HPDE6-E6E7 (cell line): Measurements from ENCODE around the gene TEX12.
"Not testable (repeated sequence)": the region's sequence is repeated elsewhere in the genome, so short reads cannot be mapped to it uniquely, and the experiment has no call there.

Experiments used
- DNase-seq: peaks from one replicate; pipeline ENCODE4 v3.0.0; 2011; ENCODE audit warnings: missing footprints; ENCODE audit errors: extremely low spot score

TEX12 gene

DNA sequence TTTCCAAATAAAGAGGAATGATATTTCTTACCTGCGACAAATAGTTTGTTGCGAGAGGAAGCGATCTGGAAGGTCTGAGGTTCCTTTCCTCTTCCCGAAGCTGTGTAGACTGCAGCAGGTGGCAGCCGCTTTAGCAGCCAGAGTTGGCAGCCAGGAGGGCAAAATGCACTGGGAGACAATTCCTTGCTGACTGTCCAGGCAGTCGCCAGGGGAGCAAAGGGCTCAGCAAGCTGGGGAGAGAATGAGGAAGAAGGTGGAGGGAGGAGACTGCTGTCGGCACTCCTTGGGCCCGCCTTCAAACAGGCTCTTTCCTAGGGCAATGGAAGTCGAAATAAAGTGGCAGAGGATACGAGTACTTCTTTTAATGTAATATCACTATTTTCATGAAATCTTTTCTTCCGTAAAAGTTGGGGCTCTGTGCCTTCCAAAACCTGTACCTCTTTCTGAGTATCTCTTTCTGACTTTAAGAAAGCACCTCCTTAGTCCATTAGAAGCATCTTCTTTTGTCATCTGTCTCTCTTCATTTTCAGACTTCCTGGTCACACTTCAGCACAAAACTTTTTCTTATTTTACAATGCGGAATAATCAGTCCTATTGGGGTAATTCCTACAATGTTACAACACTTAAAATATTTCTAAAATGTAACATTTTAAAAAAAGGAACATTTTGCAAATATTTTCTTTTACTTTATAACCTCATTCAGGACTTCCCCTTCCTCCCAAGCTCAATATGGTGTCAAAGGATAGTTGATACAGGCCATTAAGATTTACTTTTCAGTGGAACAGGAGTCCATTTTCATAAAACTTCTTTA, 3.1 kb upstream of the TEX12 start, which contains the start of gene IL18:
TSS of gene IL18 (minus strand) at position 220 of the 811 bp plus-strand sequence. CDS start 9,041 bp downstream, outside the sequence.
- peak; percentile 69 for DNase-seq

DNA sequence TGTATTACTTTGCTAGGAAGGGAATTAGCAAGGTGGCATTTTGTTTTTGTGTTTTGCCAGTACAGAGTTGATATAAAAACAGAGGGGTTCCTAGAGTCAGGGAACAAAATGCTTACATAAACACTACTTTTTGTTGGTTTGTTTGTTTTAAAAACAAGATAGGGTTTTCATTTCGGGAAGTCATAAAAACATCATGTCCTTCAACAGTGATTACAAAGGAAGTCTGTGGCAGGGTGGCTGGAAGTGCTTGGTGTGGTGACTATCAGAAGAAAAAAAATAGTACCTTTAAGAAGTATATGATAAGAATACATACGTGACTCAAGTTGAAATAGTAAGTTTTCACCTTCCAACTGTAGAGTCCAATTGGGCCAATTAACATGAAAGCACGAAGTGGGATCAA, 2.1 kb upstream of the TEX12 start:
- no peak for DNase-seq

DNA sequence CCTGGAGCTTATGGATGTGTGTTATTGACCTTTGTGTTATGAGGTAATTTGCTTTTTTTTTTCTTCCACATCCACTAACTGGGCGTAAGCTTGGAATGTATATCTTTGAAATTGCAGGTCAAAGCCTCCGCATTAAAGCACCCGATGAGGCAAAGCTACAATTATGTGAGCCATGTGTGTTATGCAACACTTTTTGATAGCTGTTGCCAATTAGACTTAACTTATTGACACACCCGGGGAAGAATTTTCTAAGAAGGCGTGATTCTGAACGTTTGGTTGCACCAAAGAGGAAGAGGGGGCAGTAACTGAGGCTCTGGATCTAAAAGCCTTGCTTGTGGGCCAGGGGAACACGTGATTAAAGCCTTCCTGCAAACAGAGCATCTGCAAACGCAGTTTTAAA, 610 bp upstream of the TEX12 start:
- DNase-seq = peak; percentile 20

DNA sequence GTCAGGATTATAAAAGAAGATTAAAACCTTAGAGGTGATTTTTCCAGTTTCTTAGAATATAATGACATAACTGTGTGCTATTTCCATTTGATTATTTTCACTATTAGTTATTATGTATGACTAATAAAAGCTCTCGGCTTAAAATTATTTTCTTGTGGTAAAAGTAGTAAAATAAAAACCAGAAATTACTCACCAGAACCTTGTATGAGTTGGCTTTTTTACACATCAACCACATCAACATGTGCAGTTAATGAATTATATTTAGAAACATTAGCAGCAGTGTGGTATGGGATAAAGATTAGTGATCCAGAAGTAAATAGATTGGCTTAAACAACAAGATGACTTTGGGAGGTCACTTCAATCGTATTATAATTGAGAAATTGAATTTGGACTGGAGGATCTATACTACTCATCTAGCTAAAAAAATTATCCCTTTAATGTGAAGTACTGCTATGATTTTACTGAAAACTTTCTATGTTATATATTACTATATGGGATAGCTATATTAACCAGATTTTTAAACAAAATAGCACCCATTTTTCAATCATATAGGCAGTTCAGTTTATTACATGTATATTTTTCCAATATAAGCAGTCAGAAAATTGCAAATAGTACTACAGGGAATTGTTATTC, 5.3 kb downstream of the TEX12 start:
- no peak for DNase-seq

GRCh38 chr11:112173152-112173551, 6.0 kb downstream of the TEX12 start:
- no peak for DNase-seq

DNA sequence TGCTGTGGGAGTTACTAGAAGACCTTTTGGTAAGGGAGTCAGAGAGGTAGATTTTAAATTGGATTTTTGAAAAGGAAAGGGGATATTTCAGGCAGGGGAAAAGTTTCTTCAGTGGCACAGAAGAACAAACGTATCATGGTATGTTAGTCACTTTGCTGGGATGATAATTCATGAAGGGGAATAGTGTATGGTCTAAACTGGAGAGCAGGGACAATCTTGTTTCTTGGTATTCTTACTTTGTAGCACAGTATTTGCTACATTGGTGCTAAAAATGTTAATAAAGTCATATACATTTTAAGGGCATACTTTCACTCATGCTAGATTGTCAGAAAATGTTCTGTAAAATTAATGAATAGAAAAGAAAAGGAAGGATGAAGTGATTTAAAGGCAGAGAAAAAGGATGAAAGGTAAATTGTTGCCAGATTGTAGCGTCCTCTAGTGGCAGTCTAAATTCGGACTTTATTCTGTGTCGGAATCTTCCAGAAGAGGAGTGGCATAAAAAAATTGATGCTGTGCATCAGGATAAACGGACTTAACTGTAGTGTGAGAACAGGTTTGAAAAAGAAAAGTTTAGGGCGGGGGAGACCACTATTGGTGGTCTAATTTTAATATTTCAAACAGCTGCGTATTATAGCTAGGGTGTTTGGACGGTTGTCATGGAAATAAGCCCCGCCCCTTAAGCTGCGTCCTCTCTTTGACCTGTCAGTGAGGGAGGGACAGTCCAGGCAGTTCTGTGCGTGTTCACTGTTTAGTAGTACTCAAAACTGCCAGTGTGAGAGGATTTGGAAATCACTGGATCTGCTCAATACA, 7.8 kb downstream of the TEX12 start, which contains the start of gene BCO2:
TSS of gene BCO2 (plus strand) at position 724 of the 810 bp plus-strand sequence. CDS start 90 bp downstream, outside the sequence.
- peak; percentile 71 for DNase-seq

DNA sequence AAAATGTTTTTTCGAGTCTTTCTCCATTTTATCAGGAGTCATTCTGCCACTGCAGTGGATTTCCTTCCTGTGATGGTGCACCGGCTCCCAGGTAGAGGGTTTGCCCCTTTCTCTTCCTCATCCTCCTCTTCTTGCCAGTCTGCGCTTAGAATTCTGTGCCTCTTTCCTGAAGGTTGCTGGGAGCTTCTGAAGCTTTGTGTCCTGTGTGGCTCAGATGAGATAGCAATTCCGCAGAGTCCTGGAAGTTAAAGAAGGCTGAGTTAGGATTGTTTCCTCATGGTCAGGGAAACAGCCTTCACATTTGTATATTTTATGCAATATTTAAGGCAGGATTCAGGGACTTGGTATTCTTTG, 8.4 kb downstream of the TEX12 start:
- DNase-seq = no peak

DNA sequence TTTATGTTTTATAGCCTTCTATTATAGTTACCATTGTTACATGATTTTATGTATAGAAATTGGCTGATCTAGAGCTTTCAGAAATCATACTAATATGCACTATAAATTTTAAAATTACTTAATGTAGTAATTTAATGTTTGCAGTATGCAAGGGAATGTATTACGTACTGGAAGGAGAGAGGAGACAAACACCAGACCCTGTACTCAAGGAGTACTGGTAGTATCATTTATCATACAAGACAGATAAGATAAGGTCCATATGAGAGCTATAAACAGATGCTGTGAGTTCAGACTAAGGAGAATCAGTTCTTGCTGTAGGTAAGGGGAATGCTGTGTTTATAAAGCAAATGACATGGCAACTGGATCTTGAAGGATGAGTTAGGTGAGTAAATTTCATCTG, 8.9 kb downstream of the TEX12 start:
- no peak for DNase-seq

DNA sequence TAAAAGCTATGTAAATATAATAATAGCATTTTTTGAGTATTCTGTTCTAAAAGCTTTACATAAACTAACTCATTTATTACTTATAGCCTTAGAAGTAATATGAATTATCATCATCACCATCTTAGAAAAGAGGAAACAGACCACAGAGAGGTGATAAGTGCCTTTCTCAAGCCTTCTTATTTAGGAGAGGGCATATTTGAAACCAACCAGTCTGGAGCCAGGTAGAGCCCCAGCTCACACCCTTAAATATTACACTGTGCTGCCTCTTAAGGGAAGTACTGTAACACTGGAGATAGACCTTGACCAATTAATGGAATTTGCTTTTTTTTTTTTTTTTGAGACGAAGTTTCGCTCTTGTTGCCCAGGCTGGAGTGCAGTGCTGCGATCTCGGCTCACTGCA, 10.4 kb downstream of the TEX12 start:
- no peak for DNase-seq

- no peak for DNase-seq
Observed at GRCh38 chr11:112178428-112178827, 11.3 kb downstream of the TEX12 start.

DNA sequence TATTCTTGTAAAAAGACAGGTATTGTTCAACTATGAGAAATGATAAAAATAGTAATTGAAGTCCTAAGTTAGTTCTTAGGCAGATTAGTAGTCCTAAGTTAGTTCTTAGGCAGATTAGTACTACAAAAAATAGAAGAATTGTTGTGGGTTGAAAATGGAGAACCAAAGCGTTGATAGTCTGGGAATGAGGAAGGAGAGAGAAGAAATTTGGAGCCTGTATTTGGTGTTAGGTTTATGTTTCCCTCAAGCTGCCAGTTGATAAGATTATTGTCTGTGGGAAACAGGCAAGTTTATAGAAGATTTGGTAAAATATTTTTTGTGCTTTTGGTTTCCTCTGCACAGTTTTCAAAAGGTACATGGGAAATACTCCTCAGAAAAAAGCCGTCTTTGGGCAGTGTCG, 11.8 kb downstream of the TEX12 start:
- no peak for DNase-seq

- DNase-seq = no peak
Observed at GRCh38 chr11:112179601-112180000, 12.4 kb downstream of the TEX12 start.

DNA sequence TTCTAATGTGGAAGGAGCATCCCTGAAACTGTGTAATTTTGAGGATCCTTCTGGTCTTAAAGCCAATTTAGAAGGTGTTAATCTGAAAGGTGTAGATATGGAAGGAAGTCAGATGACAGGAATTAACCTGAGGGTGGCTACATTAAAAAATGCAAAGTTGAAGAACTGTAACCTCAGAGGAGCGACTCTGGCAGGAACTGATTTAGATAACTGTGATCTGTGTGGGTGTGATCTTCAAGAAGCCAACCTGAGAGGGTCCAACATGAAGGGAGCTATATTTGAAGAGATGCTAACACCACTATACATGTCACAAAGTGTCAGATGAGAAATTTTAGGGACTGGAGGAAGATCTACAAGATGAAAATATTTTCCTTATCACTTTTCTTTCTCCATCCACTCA, 15.7 kb downstream of the TEX12 start:
- no peak for DNase-seq

DNA sequence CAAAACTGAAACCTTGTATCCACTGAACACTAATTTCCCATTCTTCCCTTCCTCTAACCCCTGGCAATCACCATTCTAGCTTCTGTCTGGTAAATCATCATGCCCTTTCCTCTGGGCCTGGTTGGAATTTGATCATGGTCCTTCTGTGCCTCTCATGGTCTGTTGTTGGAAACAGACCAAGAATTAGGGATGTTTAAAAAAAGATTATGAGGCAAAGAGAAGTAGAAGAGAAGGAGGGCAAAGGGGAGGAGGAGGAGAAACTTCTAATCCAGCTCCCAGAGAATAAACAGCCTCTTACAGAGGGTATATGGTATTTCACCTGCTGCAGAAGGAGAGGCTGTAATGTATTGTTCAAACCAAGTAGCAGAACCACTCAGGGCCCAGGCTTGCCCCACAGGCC, 18.7 kb downstream of the TEX12 start:
- DNase-seq = no peak

GRCh38 chr11:112186304-112186703, 19.1 kb downstream of the TEX12 start:
- no peak for DNase-seq

GRCh38 chr11:112195113-112195512, 27.9 kb downstream of the TEX12 start:
- not testable (repeated sequence) for DNase-seq

- DNase-seq = peak; percentile 13
Observed at GRCh38 chr11:112195951-112196351, 28.8 kb downstream of the TEX12 start.

GRCh38 chr11:112196519-112197087, 29.4 kb downstream of the TEX12 start:
- no peak for DNase-seq

GRCh38 chr11:112199101-112199500, 31.9 kb downstream of the TEX12 start:
- not testable (repeated sequence) for DNase-seq

- no peak for DNase-seq
Observed at GRCh38 chr11:112200252-112200651, 33.1 kb downstream of the TEX12 start.

DNA sequence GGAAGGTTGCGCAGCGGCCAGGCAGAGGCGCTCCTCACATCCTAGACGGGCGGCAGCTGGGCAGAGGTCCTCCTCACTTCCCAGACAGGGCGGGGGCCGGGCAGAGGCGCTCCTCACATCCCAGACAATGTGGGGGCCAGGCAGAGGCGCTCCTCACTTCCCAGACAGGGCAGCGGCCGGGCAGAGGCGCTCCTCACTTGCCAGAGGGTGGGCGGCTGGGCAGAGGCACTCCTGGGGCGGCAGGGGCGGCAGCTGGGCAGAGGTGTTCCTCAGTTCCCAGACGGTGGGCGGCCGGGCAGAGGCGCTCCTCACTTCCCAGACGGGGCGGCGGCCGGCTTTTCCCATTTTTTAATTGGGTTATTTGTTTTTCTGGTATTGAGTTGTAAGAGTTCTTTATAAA, 38.9 kb downstream of the TEX12 start:
- DNase-seq = no peak

DNA sequence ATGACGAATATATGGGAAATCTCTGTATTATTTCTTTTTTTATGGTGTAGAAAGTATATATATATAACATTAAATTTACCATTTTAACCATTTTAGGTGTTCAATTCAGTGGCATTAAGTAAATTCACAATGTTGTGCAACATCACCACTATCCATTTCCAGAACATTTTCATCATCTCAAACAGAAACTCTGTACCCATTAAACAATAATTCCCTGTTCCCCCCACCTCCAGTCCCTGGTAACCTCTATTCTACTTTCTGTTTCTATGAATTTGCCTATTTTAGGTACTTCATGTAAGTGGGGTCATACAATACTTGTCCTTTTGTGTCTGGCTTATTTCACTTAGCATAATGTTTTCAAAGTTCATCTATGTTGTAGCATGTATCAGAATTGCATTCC, 43.7 kb downstream of the TEX12 start:
- DNase-seq = no peak
